ENCODE measurements around the gene MAGEB18. TPM values are rescaled to one million over a fixed set of nuclear protein-coding genes. Genes with fewer than 3 reads are reported as not detected.

Gene MAGEB18
- not detected in 2 replicates for total RNA-seq (2021)
- Bru-seq, nascent RNA: not detected
- not detected for BruChase-seq, experiment 1, labeled RNA remaining after a 2-hour chase
- not detected for BruChase-seq, experiment 2, labeled RNA remaining after a 6-hour chase
- long read RNA-seq: 0 reads

DNA sequence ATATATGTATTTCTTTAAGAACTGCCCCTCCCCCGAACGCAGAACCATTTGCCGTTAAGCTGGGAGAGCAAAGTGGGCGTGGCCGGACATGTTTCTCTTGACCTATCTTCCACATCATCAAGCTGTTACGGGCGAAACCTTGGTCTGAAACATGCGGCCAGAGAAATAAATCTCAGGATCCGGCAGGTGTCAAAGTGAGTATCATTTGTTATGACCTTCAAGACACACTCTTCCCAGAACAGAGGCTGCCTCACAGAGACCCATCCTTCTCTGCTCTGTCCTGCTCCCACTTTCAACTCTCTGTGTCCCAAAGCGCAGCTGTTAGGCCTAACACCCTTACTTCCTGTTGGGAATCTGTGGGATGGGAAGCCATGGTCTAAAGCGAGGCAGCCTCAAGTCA lies at the start of gene MAGEB18:
Gene MAGEB18, plus strand, starts transcription at position 70 of the 400 bp plus-strand sequence. CDS start 643 bp downstream, outside the sequence.
- no peak within 1 kb of the TSS for H3K27ac ChIP-seq (ENCODE audit: low read depth, low read length, poor library complexity, severe bottlenecking)
- no peak for DNase-seq (ENCODE audit: low spot score)
- no peaks in the 10 kb centered on the region for H3K36me3 ChIP-seq (ENCODE audit: insufficient read depth, low read length, poor library complexity, severe bottlenecking)
- intact Hi-C loops (cut with micrococcal nuclease; ENCODE audit: unreplicated experiment): no loop called here
- ChIA-PET CTCF (no interaction called here), POLR2A (ENCODE audit: low non-redundant PET) (no interaction called here)
- no peaks in the 10 kb centered on the region for H3K27me3 ChIP-seq (replicated peaks; ENCODE audit: insufficient read depth, low read depth, low read length, poor library complexity)
- TF ChIP-seq CTCF (conservative IDR thresholded peaks at IDR 0.05; ENCODE audit: low read depth, low read length) (no peak), EZH2 (IDR thresholded peaks at IDR 0.05; ENCODE audit: borderline replicate concordance, low read depth, low read length, poor library complexity, severe bottlenecking) (no peak)
- H3K4me3 ChIP-seq (ENCODE audit: low read depth, low read length, poor library complexity, severe bottlenecking): no peak within 1 kb of the TSS
- no TSS peak for BruUV-seq (replicated peaks)
- H3K9me3 ChIP-seq (ENCODE audit: low read depth, low read length, poor library complexity, severe bottlenecking): no peaks in the 10 kb centered on the region
- no peaks in the 10 kb centered on the region for H3K4me1 ChIP-seq (ENCODE audit: insufficient read depth, low read length, poor library complexity, severe bottlenecking)

DNA sequence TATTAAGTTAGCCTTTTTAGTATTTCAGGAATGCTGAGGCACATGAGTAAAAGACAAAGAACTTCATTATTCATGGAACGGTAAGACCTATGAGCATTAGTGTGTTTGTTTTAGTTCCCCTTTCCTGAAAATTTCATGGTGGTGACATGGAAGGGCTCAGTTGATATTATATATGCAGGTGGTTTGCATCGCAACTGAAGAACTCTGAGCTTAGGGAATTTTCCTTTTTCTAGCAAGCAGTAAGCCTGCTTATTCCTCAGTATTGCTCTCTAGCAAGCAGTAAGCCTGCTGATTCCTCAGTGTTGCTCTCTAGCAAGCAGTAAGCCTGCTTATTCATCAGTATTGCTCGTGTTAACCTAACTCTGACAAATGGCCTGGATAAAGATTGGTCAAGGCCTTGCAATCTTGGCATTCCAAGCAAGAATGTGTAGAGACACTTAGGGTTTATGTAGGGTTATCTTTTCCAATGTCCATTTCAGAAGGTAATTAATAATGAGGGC lies 37.7 kb upstream of the MAGEB18 start:
- Histone ChIP-seq H3K27ac (ENCODE audit: low read depth, low read length, poor library complexity, severe bottlenecking) (no peak overlapping the region), H3K36me3 (ENCODE audit: insufficient read depth, low read length, poor library complexity, severe bottlenecking) (no peaks in the 10 kb centered on the region), H3K27me3 (replicated peaks; ENCODE audit: insufficient read depth, low read depth, low read length, poor library complexity) (no peaks in the 10 kb centered on the region), H3K4me3 (ENCODE audit: low read depth, low read length, poor library complexity, severe bottlenecking) (no peak overlapping the region), H3K9me3 (ENCODE audit: low read depth, low read length, poor library complexity, severe bottlenecking) (no peaks in the 10 kb centered on the region), H3K4me1 (ENCODE audit: insufficient read depth, low read length, poor library complexity, severe bottlenecking) (no peaks in the 10 kb centered on the region)
- no TSS peak for BruUV-seq (replicated peaks)
- POLR2A ChIA-PET (ENCODE audit: low non-redundant PET): no interaction called here
- TF ChIP-seq CTCF (conservative IDR thresholded peaks at IDR 0.05; ENCODE audit: low read depth, low read length): no peak
- TF ChIP-seq EZH2 (IDR thresholded peaks at IDR 0.05; ENCODE audit: borderline replicate concordance, low read depth, low read length, poor library complexity, severe bottlenecking): no peak
- CTCF ChIA-PET: no interaction called here
- intact Hi-C loops (cut with micrococcal nuclease; ENCODE audit: unreplicated experiment): no loop called here
- DNase-seq (ENCODE audit: low spot score): no peak

- POLR2A ChIA-PET (ENCODE audit: low non-redundant PET): no interaction called here
- TF ChIP-seq EZH2 (IDR thresholded peaks at IDR 0.05; ENCODE audit: borderline replicate concordance, low read depth, low read length, poor library complexity, severe bottlenecking) (no peak), CTCF (conservative IDR thresholded peaks at IDR 0.05; ENCODE audit: low read depth, low read length) (no peak)
- Histone ChIP-seq H3K4me3 (ENCODE audit: low read depth, low read length, poor library complexity, severe bottlenecking) (no peak overlapping the region), H3K36me3 (ENCODE audit: insufficient read depth, low read length, poor library complexity, severe bottlenecking) (no peaks in the 10 kb centered on the region), H3K27ac (ENCODE audit: low read depth, low read length, poor library complexity, severe bottlenecking) (no peak overlapping the region), H3K9me3 (ENCODE audit: low read depth, low read length, poor library complexity, severe bottlenecking) (no peaks in the 10 kb centered on the region), H3K27me3 (replicated peaks; ENCODE audit: insufficient read depth, low read depth, low read length, poor library complexity) (no peaks in the 10 kb centered on the region), H3K4me1 (ENCODE audit: insufficient read depth, low read length, poor library complexity, severe bottlenecking) (no peaks in the 10 kb centered on the region)
- CTCF ChIA-PET: no interaction called here
- intact Hi-C loops (cut with micrococcal nuclease; ENCODE audit: unreplicated experiment): no loop called here
- BruUV-seq (replicated peaks): no TSS peak
- no peak for DNase-seq (ENCODE audit: low spot score)
Measured at GRCh38 chrX:26109142-26109541, 29.0 kb upstream of the MAGEB18 start.

All from A673 (cell line).